Measurements from ENCODE around the gene FUZ.

FUZ gene

DNA sequence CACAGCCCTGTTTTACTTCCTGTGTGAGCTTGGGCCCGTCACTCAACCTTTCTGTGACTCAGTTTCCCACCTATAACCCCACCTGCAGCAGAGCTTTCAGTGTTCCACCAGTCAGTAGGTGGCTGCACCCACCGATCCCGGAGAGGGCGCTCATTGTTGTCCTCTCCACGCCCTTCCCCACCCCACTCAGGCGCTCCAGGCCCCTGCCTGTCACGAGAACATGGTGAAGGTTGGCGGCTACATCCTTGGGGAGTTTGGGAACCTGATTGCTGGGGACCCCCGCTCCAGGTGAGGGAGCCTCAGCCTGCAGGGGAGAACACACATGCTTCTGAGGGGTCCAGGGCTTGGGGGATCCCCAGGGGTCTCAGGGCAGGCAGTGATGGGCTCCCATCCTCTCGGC is 12.3 kb downstream of the FUZ start:
- POLR2A ChIA-PET, result interaction anchor here (1.4 kb wide), 1 partner anchor 34 kb away, joined by 3 read pairs; the partner anchor contains the start of gene AP2A1
- H3K36me3 ChIP-seq (ENCODE audit: control insufficient read depth in 2 of 2, insufficient read depth in 1 of 2, low read length in 2 of 2), result peaks cover 28 to 74% of the 10 kb centered on the region in 2 experiments; a peak in 2 of 3 replicates
- no peak overlapping the region for H3K4me3 ChIP-seq (ENCODE audit: low read depth, low read length)
- CTCF ChIA-PET, result interaction anchor here (0.7 to 1.4 kb wide), 3 partner anchors 11 to 44 kb away, joined by 3 to 4 read pairs (median 3); partner anchors contain the start of gene FUZ
- no peaks in the 10 kb centered on the region for H3K9me3 ChIP-seq (ENCODE audit: control insufficient read depth, insufficient read depth, low read depth, low read length)
- no peak overlapping the region for H3K27ac ChIP-seq (ENCODE audit: extremely low read depth, low read depth, low read length)
- peak; percentile 43 for TF ChIP-seq GLIS2 (tag by site-specific recombination; IDR thresholded peaks at IDR 0.05)
- no peak for TF ChIP-seq BCL11B (tag by site-specific recombination; IDR thresholded peaks at IDR 0.05; ENCODE audit: low read depth)
- TF ChIP-seq, protein P1, sequence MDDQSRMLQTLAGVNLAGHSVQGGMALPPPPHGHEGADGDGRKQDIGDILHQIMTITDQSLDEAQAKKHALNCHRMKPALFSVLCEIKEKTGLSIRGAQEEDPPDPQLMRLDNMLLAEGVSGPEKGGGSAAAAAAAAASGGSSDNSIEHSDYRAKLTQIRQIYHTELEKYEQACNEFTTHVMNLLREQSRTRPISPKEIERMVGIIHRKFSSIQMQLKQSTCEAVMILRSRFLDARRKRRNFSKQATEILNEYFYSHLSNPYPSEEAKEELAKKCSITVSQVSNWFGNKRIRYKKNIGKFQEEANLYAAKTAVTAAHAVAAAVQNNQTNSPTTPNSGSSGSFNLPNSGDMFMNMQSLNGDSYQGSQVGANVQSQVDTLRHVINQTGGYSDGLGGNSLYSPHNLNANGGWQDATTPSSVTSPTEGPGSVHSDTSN (CRISPR knock-in tag; IDR thresholded peaks at IDR 0.05), result no peak
- no peak for TF ChIP-seq ZNF596 (tag by site-specific recombination; IDR thresholded peaks at IDR 0.05)
- TF ChIP-seq, protein P2, sequence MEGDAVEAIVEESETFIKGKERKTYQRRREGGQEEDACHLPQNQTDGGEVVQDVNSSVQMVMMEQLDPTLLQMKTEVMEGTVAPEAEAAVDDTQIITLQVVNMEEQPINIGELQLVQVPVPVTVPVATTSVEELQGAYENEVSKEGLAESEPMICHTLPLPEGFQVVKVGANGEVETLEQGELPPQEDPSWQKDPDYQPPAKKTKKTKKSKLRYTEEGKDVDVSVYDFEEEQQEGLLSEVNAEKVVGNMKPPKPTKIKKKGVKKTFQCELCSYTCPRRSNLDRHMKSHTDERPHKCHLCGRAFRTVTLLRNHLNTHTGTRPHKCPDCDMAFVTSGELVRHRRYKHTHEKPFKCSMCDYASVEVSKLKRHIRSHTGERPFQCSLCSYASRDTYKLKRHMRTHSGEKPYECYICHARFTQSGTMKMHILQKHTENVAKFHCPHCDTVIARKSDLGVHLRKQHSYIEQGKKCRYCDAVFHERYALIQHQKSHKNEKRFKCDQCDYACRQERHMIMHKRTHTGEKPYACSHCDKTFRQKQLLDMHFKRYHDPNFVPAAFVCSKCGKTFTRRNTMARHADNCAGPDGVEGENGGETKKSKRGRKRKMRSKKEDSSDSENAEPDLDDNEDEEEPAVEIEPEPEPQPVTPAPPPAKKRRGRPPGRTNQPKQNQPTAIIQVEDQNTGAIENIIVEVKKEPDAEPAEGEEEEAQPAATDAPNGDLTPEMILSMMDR (tag by site-specific recombination; IDR thresholded peaks at IDR 0.05), result no peak
- TF ChIP-seq, protein P3, sequence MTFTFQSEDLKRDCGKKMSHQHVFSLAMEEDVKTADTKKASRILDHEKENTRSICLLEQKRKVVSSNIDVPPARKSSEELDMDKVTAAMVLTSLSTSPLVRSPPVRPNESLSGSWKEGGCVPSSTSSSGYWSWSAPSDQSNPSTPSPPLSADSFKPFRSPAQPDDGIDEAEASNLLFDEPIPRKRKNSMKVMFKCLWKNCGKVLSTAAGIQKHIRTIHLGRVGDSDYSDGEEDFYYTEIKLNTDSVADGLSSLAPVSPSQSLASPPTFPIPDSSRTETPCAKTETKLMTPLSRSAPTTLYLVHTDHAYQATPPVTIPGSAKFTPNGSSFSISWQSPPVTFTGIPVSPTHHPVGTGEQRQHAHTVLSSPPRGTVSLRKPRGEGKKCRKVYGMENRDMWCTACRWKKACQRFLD (tag by site-specific recombination; IDR thresholded peaks at IDR 0.05), result no peak
- TF ChIP-seq ZNF138 (tag by site-specific recombination; IDR thresholded peaks at IDR 0.05; ENCODE audit: borderline replicate concordance), result no peak
- H3K4me1 ChIP-seq (ENCODE audit: control insufficient read depth, insufficient read depth, low read length), result no peaks in the 10 kb centered on the region

DNA sequence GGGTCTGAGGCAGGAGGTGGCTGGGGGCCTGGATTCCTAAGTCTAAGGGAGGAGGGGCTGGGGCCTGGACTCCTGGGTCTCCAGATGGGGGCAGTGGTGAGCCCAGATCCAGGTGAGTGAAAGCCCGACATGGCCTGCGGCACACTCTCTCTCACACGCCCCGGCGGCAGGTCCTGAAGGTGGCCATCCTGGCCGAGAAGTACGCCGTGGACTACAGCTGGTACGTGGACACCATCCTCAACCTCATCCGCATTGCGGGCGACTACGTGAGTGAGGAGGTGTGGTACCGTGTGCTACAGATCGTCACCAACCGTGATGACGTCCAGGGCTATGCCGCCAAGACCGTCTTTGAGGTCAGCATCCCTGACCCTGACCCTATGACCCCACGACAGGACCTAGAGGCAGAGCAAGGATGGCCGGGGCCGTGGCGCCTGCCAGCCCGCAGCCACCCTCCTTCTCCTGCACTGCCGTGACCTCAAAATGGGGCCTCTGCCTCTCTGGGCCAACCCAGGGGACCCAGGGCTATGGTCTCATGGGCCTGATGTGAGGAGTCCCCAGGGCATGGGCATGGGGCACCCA is 13.2 kb downstream of the FUZ start:
- no peak overlapping the region for H3K27ac ChIP-seq (ENCODE audit: extremely low read depth, low read depth, low read length)
- TF ChIP-seq ZNF776 (tag by site-specific recombination; IDR thresholded peaks at IDR 0.05; ENCODE audit: borderline replicate concordance) (no peak), WT1 (tag by site-specific recombination; IDR thresholded peaks at IDR 0.05) (no peak), BCL11B (tag by site-specific recombination; IDR thresholded peaks at IDR 0.05; ENCODE audit: low read depth) (peak; percentile 63; the same call in 1 of the 2 replicates)
- TF ChIP-seq, protein P2 (tag by site-specific recombination; IDR thresholded peaks at IDR 0.05), result peak; percentile 35; the same call in 1 of the 2 replicates
- no peak overlapping the region for H3K4me3 ChIP-seq (ENCODE audit: low read depth, low read length)
- ChIA-PET POLR2A (interaction anchor here (1.4 kb wide), 1 partner anchor 33 kb away, joined by 3 read pairs; the partner anchor contains the start of gene AP2A1), CTCF (interaction anchor here (0.7 to 1.4 kb wide), 2 partner anchors 12 to 45 kb away, joined by 3 to 4 read pairs; no protein-coding TSS in a partner anchor)
- H3K4me1 ChIP-seq (ENCODE audit: control insufficient read depth, insufficient read depth, low read length), result no peaks in the 10 kb centered on the region
- H3K9me3 ChIP-seq (ENCODE audit: control insufficient read depth, insufficient read depth, low read depth, low read length), result no peaks in the 10 kb centered on the region
- peaks cover 26 to 81% of the 10 kb centered on the region in 2 experiments; a peak in 2 of 3 replicates for H3K36me3 ChIP-seq (ENCODE audit: control insufficient read depth in 2 of 2, insufficient read depth in 1 of 2, low read length in 2 of 2)

DNA sequence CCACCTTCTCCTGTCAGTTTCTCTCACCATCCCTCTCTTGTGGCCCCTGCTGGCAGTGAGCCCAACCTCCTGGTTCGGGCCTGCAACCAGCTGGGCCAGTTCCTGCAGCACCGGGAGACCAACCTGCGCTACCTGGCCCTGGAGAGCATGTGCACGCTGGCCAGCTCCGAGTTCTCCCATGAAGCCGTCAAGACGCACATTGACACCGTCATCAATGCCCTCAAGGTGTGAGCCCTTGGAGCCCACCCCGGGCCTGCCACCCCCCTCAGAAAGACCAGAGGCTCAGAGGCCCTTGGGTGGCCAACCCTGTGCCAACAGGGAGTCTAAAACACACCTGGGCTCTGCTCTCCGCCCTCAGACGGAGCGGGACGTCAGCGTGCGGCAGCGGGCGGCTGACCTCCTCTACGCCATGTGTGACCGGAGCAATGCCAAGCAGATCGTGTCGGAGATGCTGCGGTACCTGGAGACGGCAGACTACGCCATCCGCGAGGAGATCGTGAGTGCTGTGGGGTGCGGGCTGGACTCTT is 13.8 kb downstream of the FUZ start:
- POLR2A ChIA-PET, result no interaction called here
- Histone ChIP-seq H3K4me3 (ENCODE audit: low read depth, low read length) (no peak overlapping the region), H3K36me3 (ENCODE audit: control insufficient read depth in 2 of 2, insufficient read depth in 1 of 2, low read length in 2 of 2) (peaks cover 27 to 82% of the 10 kb centered on the region in 2 experiments; a peak in 2 of 3 replicates), H3K4me1 (ENCODE audit: control insufficient read depth, insufficient read depth, low read length) (no peaks in the 10 kb centered on the region), H3K27ac (ENCODE audit: extremely low read depth, low read depth, low read length) (no peak overlapping the region), H3K9me3 (ENCODE audit: control insufficient read depth, insufficient read depth, low read depth, low read length) (no peaks in the 10 kb centered on the region)
- CTCF ChIA-PET, result no interaction called here
- TF ChIP-seq ZNF571 (tag by site-specific recombination; IDR thresholded peaks at IDR 0.05) (no peak), ZNF626 (tag by site-specific recombination; IDR thresholded peaks at IDR 0.05) (no peak)
- TF ChIP-seq, protein P4, sequence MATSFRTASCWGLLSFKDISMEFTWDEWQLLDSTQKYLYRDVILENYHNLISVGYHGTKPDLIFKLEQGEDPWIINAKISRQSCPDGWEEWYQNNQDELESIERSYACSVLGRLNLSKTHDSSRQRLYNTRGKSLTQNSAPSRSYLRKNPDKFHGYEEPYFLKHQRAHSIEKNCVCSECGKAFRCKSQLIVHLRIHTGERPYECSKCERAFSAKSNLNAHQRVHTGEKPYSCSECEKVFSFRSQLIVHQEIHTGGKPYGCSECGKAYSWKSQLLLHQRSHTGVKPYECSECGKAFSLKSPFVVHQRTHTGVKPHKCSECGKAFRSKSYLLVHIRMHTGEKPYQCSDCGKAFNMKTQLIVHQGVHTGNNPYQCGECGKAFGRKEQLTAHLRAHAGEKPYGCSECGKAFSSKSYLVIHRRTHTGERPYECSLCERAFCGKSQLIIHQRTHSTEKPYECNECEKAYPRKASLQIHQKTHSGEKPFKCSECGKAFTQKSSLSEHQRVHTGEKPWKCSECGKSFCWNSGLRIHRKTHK (tag by site-specific recombination; IDR thresholded peaks at IDR 0.05), result no peak
- TF ChIP-seq, protein P5, sequence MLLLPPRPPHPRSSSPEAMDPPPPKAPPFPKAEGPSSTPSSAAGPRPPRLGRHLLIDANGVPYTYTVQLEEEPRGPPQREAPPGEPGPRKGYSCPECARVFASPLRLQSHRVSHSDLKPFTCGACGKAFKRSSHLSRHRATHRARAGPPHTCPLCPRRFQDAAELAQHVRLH (tag by site-specific recombination; IDR thresholded peaks at IDR 0.05), result no peak

All from HEK293 (cell line).